Stimulated activated CD4-positive, alpha-beta T cell treated with anti-CD3 and anti-CD28 coated beads, Interleukin-1b, Interleukin-23, amount 100 ng/mL, for 48 hours (primary cell): ENCODE data around the gene RBM47.
"Not testable (repeated sequence)": the region's sequence is repeated elsewhere in the genome, so short reads cannot be mapped to it uniquely, and the experiment has no call there.

Source experiments
- DNase-seq: peaks from one replicate; pipeline ENCODE4 v3.0.0-alpha.2; 2020

The RBM47 gene

DNA sequence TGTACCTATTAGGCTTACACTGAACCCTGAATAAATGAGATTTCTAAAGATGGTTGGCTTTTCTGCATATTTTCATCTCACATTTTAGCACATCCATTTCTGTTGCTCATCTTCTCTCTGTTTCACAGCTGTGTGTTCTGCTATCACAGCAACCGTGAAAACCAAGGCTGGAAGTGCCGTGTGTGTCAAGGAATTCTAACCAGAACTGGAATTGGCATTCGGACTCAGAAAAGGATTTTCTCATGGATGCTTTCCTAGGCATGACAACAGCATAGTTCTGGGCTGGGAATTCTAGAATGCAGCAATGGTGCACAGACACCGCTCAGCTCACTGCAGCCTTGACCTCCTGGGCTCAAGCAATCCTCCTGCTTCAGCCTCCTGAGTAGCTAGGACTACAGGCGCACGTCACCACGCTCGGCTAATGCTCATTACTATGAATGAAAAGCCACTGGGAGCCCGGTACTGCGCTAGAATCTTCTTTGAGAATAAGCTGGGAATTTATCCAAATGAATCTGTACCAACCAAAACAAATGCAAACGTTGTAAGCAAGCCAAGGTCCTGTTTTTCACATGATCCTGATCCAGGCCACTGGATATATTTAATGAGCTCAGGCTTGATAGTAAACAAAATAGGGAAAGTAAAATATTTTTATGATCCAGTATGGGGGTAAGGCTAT is 105.2 kb downstream of the RBM47 start:
- no peak for DNase-seq

DNA sequence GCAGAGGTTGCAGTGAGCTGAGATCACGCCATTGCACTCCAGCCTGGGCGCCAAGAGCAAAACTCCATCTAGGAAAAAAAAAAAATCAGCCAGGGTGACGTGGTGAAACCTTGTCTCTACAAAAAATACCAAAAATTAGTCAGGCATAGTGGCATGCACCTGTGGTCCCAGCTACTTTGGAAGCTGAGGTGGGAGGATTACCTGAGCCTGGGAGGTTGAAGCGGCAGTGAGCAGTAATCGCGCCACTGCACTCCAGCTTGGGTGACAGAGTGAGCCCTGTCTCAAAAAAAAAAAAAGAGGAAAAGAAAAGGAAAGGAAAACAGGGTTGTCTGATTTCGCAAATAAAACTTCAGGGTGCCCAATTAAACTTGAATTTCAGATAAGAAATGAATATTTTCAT is 106.1 kb downstream of the RBM47 start:
- no peak for DNase-seq

DNA sequence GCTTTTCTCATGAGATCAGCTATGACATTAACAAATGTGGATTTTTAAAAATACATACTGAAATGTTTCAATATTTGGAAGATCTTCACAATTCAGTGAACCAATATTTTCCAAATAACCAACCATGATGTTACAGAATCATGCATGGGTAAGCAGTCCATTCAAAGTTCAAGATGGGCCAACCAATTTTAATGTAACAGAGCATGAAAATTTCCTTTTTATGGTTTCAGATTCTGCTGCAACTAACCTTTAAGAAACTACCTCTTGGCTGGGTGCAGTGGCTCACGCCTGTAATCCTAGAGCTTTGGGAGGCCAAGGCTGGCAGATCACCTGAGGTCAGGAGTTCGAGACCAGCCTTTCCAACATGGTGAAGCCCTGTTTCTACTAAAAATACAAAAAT is 107.7 kb downstream of the RBM47 start:
- DNase-seq = no peak

DNA sequence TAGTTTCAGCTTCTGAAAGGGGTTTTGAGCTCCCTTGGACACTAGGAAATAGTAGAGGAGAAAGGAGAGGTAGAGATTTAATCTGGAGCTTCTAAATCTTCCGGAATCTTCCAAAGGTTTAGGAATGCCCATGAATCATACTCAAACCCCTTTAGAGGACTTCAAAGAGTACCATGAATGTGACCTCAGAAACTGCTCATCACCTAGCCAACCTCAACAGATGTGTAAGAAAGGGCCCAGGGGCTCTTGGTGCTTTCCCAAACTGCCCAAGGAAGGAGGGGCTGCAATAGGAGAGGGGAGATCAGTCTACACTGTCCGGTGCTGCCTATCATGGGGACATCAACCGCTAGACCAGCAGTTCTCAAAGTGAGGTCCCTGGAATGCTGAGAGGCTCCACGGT is 109.1 kb downstream of the RBM47 start:
- no peak for DNase-seq

DNA sequence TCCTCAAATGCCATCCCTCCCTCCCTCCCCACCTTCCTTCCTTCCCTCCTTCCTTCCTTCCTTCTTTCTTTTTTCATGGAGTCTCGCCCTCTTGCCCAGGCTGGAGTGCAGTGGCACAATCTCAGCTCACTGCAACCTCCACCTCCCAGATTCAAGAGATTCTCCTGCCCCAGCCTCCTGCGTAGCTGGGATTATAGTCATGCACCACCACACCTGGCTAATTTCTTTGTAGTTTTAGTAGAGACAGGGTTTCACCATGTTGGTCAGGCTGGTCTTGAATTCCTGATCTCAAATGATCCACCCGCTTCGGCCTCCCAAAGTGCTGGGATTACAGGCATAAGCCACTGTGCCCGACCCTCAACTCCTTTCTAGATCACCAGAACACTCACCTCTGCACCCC is 112.6 kb downstream of the RBM47 start:
- DNase-seq = not testable (repeated sequence)

DNA sequence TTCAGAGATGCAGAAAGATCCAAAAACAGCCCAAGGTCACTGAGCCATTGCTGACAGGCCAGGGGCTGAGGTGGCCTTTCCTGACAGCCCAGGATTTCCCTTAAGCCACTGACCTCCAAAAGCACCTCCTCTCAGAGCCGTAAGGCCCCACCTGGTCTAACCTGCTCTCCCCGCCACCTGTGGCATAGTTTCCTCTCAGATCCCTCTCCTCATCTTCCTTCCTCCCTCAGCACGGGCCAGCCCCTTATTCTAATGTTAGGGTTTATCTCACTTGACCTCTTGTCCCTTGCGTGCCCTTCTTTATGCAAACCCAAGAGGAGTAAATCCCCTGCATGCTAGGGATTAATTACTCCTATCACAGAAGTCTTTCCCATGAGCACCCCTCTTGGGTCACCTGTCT is 113.0 kb downstream of the RBM47 start:
- DNase-seq = no peak

DNA sequence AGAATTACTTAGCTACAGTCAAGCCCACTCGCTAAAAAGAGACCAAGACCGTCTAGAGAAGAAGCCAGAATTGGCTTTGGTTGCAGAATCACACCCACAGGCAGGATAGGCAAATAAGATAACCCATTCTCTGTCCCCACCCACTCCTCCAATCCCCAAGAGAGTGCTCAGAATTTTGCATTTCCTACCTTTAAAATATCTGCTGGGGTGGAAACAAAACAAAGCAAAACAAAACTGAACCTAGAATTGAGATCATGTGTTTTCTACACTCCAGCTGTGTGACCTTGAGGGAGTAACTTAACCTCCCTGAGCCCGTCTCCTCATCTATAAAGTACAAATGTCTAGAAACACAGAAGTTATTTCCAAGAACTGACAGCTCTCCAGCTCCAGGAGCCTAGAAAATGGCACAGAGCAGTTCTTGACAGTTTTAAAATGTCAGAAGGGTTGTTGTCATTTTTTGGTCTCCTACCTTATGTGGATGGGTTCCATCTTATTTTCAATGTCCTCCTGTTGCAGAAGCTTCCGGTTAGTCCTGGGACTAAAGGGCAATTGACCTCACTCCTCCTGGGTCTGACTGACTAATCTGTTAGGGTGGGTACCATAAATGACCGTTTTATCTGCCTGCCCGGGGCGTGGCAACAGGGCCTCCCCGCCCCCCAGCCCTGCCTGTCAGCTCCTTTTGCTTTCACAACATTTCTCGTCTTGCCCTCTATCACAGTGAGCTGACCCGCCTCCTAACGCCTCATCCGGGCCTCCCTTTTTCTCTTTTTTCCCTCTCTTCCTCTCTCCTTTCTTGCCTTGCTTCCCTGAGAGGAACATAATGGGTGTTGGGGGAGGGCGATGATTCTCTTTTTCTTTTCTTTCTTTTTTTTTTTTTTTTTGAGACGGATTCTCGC is 114.0 kb downstream of the RBM47 start:
- no peak for DNase-seq

DNA sequence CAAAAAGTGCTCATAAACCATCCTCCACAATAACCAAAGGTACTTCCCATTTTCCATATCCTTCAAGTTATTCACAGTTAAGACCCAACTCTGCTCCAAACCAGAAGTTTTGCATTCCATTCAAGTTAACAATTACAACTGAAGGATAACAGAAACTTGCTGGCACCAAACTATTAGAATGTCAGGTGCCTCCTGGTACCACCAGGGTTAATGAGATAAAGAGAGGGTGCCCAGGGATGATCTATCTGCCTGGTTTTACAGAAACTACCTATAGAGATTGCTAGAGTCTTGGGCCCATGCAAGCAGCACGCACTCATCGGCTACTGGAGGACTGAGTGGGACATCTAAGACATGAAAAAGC is 114.6 kb downstream of the RBM47 start:
- no peak for DNase-seq

DNA sequence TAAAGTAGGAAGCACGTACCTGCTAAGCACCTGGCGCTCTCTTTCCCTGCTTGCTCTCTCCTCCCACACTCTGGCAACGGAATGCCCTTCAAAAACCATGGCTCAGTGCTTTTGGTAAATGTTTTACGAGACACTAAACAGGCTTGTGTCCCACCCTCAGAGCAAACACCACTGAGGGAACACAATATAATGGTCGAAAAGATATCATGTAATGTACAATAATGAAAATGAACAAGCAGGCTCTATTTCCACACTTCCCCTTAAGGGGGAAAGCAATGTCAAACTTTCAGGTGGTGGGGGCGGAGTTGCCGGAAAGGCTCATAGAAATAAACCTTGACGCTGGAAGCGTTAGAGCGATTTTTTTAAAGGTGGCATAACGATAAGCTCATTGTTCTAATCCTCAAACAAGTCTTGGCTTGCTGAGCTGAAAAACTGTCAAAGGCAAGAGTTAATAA is 115.1 kb downstream of the RBM47 start:
- DNase-seq = no peak

DNA sequence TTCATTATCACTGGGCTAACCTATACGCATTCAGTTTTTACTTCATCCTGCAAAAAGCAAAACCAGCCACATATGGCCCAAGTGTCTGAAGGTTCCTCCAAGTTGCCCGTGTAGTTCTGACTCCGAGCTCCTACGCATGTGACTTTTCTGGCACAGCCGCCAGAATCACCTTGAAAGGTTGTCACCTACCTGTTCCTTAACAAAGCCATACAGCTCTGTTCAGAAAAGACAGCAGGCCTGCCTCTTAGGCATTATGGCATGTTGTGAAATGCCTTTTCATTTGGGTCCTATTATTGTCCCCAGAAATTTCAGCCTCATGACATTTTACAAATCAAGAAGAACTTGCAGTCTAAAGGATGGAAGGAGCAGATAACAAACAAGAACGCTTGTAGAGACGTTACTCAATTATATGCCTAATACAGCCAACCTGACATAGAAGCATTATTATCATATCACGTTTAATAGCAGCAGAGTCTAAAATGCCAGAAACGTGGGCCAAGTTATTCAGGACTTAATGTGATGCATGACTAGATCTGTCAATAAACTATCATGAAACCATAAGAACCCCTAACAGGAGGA is 118.5 kb downstream of the RBM47 start:
- DNase-seq = no peak

DNA sequence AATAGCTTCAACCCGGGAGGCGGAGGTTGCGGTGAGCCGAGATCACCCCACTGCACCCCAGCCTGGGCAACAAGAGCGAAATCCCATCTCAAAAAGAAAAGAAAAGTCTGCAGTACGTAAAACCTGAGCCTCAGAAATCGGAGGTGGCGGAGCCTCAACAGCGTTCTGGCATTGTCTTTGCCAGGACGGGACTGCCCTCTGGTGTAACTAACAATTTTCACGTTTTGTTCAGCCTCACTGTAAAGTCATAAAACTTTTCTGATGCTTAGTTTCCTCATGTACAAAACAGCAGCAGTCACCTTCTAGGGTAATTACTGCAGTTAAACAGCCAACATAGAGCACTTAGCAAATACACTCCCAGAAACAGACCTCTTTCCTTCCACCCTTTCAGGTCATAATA is 121.7 kb downstream of the RBM47 start:
- peak; percentile 5 for DNase-seq

DNA sequence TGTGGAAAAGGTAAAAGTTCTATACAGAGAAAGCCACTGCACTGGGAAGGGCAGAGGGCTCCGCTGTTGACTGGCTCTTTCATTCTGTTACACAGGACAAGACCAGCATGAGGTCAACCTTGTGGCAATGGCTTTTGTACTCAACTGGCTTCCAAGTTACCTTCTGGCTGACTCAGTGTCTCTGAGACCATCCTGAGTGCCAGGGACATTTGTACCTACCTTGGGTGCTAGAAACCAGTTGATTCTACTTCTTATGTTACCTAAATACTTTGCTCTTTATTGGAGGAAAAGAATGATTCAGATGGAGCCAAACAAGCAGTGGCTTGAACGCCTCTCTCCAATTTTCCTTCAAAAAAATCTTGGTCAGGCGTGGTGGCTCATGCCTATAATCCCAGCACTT is 123.2 kb downstream of the RBM47 start:
- DNase-seq = no peak

DNA sequence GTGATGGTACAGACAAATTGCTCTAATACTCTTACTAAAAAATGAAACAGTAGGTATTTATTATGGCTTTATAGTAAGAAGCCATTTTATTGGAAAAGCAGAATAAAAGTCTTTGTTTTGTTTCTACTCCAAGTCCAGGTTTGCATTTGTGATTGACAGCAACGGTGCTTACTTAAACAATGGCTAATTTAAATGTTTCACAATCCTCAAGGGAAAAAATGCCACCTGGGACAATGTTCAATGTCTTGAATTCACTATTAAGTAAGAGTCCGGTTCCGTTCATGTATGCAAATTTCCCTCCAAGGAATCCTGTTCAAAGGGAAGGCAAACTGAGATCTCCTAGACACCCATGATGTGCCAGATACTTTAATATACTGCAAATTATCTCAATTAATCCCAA is 123.6 kb downstream of the RBM47 start:
- no peak for DNase-seq

DNA sequence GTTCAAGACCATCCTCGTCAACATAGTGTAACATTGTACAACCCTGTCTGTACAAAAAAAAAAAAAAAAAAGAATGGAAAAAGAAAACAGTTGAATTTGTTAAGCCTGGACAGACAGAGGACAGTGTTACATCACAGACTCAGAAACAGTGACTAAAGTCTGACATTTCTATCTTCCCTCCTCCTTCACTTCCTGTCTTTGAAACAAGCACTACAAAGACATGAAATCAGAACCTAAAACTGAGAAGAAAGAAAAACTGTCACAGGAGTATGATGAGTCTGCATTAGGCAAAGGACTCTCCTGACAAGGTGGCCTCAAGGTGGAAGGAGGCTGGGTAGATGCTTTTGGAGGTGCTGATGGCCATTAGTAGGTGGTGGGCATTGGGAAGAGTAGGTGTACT is 126.7 kb downstream of the RBM47 start:
- no peak for DNase-seq

DNA sequence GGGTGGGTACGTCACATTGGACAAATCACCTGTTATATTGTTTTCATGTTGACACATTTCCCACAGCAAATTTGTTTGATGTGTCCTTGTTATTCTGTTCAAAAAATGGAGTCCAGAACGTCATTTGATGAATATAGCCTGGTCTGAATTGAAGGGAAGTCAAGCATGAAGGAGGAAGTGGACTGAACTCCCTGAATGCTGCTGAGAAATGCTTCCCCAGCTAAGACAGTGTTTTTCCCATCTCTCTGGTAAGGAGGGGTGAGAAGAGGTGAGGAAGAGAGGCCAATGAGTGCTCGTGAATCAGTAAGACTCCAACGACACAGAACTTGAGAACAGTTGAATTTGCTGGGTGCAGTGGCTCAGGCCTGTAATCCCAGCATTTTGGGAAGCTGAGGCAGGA is 127.4 kb downstream of the RBM47 start:
- no peak for DNase-seq

DNA sequence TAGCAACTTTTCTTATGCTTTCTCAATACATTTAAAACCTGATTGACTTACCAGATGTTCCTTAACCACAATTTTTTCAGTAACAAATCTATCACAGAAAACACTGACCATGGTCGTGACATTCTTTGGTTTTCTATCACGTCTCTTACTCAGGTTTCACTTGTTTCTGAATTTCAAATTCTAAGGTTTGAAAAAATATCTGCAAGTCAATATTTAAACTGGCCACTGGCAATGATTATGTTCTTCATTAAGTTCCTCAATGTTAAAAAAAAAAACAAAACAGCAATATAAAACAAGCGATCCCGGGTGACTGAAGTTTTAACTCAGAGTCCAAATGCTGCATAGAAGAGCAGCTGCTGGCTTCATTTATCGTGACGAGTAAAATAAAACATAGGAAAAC is 128.9 kb downstream of the RBM47 start:
- DNase-seq = no peak

DNA sequence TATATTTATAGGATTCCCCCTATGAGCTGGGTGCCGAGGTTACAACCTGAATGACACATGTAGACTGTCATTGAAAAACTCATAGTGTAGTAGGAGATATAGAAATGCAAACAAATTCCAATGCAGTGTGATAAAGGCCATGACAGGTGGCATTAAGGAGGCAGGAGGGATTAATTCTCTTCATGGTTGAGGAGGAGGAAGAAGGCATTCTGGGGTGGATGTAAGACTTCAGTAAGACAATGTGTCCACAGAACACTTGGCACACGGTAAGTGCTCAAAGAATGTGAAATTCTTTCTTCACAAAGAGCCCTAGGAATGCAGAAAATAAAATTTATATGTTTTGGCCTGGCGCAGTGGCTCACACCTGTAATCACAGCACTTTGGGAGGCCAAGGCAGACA is 136.5 kb downstream of the RBM47 start:
- no peak for DNase-seq

DNA sequence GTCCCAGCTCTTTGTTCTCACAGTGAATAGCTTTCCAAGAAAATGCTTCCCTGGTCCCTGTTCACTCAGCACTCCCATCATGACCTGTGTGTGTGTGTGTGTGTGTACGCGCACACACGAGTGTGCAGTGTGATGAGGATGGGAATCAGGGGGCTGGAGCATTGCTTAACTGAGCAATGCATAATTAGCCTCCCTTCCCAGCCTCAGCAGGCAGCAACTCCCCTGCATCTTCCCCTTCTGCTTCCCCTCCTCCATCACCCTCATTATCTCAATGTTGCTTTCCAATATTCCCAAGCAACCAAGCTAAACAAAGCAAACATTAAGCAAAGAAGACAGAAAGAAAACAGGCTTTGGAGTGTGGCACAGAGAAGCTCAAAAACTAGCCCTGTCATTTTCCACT is 137.0 kb downstream of the RBM47 start:
- DNase-seq = no peak

DNA sequence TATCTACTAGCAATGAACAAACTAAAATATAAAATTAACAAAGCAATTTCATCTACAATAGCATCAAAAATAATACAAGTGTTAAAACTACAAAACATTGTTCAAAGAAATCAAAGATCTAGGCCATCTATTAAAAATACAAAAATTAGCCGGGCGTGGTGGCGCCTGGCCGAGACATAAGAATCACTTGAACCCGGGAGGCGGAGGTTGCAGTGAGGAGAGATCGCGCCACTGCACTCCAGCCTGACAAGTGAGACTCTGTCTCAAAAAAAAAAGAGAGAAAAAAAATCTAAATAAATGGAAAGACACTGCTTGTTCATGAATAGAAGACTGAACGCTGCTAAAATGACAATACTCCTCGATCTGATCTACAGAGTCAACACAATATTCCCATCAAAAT is 139.2 kb downstream of the RBM47 start:
- DNase-seq = no peak

DNA sequence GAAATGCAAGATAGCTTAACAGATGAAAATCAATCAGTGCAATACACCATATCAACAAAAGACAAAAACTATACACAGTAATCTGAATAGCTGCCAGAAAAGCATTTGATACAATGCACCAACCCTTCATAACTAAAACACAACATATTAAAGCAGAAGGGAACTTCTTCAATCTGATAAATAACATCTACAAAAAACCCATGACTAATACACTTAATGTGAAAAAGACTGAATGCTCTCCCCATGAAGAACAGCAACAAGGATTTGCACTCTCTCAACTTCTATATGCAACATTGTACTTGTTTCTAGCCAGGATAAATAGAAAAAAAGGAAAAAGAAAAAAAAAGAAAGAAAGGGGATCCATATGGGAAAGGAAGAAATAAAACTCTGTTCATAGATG is 139.7 kb downstream of the RBM47 start:
- no peak for DNase-seq

DNA sequence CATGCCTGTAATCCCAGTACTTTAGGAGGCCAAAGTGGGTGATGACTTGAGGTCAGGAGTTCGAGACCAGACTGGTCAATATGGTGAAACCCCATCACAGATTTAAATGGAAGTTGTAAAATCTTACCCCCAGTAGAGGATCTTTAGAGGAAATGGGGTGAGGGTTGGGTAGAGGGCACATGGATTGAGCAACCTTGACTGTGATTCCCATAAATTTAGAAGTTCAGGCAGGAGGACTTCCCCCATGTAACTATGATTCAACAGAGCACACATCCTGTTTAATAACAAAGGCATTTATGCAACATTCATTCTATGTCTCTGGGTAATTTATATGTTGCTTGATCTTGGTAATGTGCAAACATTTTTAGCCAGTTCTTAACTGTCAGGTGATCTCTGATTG is 143.1 kb downstream of the RBM47 start:
- no peak for DNase-seq

DNA sequence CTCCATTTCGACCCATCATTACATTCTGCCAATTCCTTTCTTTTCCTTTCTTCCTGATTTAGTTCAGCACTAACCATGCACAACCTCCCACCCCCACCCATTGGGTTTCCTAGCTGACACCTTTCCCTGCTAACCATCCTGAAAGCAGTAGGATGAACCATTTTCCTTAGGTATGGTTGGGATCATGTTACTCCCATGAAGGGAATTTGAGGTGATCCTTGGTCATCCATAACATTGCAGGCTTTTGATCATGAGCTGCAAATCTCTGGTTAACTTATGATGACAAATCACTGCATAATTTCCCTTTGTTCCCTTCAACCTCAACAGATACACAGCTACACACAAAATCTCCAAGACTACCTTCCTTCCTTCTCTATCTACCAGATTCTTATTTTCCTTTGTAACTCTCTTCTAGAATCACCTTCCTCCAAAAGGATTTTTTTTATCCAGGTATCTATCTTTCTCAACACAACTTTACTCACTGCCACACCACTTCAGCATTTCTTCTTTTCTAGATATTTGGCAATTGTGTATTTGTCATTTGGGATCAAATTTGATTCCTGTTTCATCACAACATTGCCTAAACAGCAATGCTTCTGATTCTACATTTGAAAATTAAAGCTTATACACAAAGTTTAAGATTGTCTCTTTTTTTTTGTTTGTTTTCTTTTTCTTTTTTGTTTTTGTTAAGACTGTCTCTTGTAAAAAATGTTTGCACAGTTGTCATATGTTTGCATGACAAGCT is 145.1 kb downstream of the RBM47 start:
- DNase-seq = no peak

DNA sequence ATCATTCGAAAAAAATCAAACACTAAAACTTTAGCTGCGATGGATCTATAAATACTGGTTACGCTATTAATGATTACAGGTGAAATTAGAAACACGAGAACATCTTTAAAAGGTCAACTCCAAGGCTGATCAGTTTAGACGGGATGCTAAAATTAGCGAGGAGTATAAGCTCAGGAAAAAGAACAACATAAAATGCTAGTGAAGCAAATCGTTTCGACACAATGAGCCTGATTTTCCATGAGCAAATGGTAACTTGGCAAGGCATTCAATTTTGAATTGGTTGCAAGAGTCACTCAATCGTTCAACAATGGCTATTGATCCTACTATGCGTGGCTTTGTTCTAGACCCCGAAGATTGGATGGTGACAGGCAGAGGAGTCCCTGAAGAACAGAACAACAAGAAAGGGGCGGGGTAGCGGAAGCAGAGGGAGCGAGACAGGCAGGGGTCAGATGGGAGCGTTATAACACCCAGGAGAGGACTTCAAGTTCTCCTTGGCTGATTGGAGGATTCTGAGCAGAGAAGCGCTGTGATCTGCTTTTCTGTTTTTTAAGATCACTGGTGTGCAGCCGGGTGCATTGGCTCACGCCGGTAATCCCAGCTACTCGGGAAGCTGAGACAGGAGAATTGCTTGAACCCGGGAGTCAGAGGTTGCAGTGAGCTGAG is 146.5 kb downstream of the RBM47 start:
- no peak for DNase-seq
